Sigmoid colon (tissue), 7 donors: ENCODE data around the gene NEK9. TPM values are rescaled to one million over a fixed set of nuclear protein-coding genes. Genes with fewer than 3 reads are reported as not detected.

Experiments
- DNase-seq: peaks from one replicate; pipeline ENCODE4 v3.0.0-alpha.2; 2019
- H3K27ac ChIP-seq, 4 donors: fragments of 200-600 bp; sonication (generic); one replicate each; pipeline ENCODE4 v1.5.1; 2016 to 2019; ENCODE audit warnings: mild to moderate bottlenecking in 1 of 4
- H3K27me3 ChIP-seq, 3 donors: fragments of 200-600 bp; sonication (generic); one replicate each; pipeline ENCODE4 v1.5.1; 2019; ENCODE audit warnings: mild to moderate bottlenecking in 1 of 3
- H3K36me3 ChIP-seq, 4 donors: fragments of 200-600 bp; sonication (generic); one replicate each; pipeline ENCODE4 v1.5.1; 2016 to 2019
- H3K4me1 ChIP-seq, 4 donors: fragments of 200-600 bp; sonication (generic); one replicate each; pipeline ENCODE4 v1.5.1; 2017 to 2019
- H3K4me3 ChIP-seq, 4 donors: fragments of 200-600 bp; sonication (generic); one replicate each; pipeline ENCODE4 v1.5.1; 2017 to 2019; ENCODE audit warnings: mild to moderate bottlenecking in 2 of 4, moderate library complexity in 1 of 4
- H3K9me3 ChIP-seq, 4 donors: fragments of 200-600 bp in 3 of 4; sonication (generic) in 3 of 4; one replicate each; pipeline versions ENCODE4 v1.5.1 to v1.6.1; 2013 to 2019
- EP300 ChIP-seq, 4 donors: sonication (generic); formaldehyde crosslinking; IDR thresholded peaks; one replicate each; pipeline ENCODE4 v1.6.1; 2017; ENCODE audit warnings: antibody characterized with exemption in 4 of 4
- POLR2A ChIP-seq, 2 donors: fragments of 450-650 bp; IDR thresholded peaks; one replicate each; pipeline ENCODE4 v1.6.1; 2016; ENCODE audit warnings: antibody characterized with exemption in 2 of 2, mild to moderate bottlenecking in 2 of 2, moderate library complexity in 2 of 2
- POLR2AphosphoS5 ChIP-seq, 4 donors: sonication (generic); formaldehyde crosslinking; IDR thresholded peaks; one replicate each; pipeline ENCODE4 v1.6.1; 2017; ENCODE audit warnings: antibody characterized with exemption in 4 of 4
- WGBS, 2 donors: extraction: QIAGEN DNeasy Blood & Tissue Kit; methylation state at CpG; one replicate each; pipeline ENCODE4 v1.1.7; 2013; 5-methylcytosine and 5-hydroxymethylcytosine counted together
- intact Hi-C: fragments of 100-400 bp; cut with DNase I; formaldehyde crosslinking; loops from one replicate; pipeline ENCODE4 v1.15.1; 2023
- polyA plus RNA-seq, 3 donors: library from polyadenylated mRNA; stranded (reverse); fragments of 200-250 nt; gene quantifications; one replicate each; pipeline ENCODE4 v1.2.3, GENCODE V29; 2013
- total RNA-seq, 4 donors: library from RNA; depleted of rRNA; stranded (reverse); fragments of >200 nt; gene quantifications; one replicate each; pipeline ENCODE4 v1.1.0, GENCODE V29; 2016
- TF ChIP-seq, protein P1 (sequence below), 4 experiments: fragments of 450-650 bp in 3 of 4; fragments of 200-600 bp in 1 of 4; IDR thresholded peaks; one replicate each; pipeline ENCODE4 v1.5.1; 2016 to 2019; ENCODE audit warnings: antibody characterized with exemption in 4 of 4, mild to moderate bottlenecking in 3 of 4, moderate library complexity in 2 of 4
- donor health status: healthy with polysubstance abuse.
- donor health status: Bipolar disorder and iron deficiency.
- donor health status: healthy.

Gene NEK9
- total and polyA plus RNA-seq, 7 donors: 9.0 to 66.7 (median 54.4) TPM

DNA sequence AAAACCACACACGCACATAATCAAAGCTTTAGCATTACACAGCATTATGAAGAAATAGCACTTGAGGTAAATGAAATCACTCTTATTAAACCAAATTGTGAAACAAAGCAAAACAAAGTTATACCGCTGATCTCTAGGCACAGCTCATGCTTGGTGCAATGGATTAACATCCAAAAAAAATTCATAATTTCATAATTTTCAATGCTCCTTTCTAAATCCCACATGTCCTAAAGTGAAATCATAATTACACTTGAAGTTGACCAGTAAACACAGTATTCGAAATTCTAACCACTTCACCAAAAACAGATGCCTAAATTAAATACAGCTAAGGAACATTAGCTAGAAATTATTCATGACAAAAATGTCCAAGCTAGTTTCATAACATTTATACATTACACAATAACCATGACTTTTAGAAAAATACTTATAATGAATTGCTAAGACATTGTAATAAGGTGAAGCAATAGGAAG lies 77.1 kb downstream of the NEK9 start:
- DNase-seq: no peak
- intact Hi-C loops: loop anchor here (2.0 to 5.0 kb wide), 2 partner anchors 19 to 33 kb away; partner anchors contain the start of gene ZC2HC1C
- 88 to 91% methylated on average over 3 of the region's 3 CpGs for WGBS, 2 donors
- no peaks in the 10 kb centered on the region for H3K36me3 ChIP-seq
- TF ChIP-seq POLR2AphosphoS5 (IDR thresholded peaks at IDR 0.05) (peak in 2 of 4 donors; percentile 36 to 38), EP300 (IDR thresholded peaks at IDR 0.05) (no peak), POLR2A (IDR thresholded peaks at IDR 0.05) (no peak)
- TF ChIP-seq, protein P1, sequence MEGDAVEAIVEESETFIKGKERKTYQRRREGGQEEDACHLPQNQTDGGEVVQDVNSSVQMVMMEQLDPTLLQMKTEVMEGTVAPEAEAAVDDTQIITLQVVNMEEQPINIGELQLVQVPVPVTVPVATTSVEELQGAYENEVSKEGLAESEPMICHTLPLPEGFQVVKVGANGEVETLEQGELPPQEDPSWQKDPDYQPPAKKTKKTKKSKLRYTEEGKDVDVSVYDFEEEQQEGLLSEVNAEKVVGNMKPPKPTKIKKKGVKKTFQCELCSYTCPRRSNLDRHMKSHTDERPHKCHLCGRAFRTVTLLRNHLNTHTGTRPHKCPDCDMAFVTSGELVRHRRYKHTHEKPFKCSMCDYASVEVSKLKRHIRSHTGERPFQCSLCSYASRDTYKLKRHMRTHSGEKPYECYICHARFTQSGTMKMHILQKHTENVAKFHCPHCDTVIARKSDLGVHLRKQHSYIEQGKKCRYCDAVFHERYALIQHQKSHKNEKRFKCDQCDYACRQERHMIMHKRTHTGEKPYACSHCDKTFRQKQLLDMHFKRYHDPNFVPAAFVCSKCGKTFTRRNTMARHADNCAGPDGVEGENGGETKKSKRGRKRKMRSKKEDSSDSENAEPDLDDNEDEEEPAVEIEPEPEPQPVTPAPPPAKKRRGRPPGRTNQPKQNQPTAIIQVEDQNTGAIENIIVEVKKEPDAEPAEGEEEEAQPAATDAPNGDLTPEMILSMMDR (IDR thresholded peaks at IDR 0.05): no peak
- peaks cover 0 to 38% (median 22%) of the 10 kb centered on the region in 4 donors for H3K4me1 ChIP-seq
- H3K4me3 ChIP-seq: no peak overlapping the region
- peak overlapping the region; percentile 41 to 93 (median 88) for H3K27ac ChIP-seq
- H3K27me3 ChIP-seq: no peaks in the 10 kb centered on the region
- no peaks in the 10 kb centered on the region for H3K9me3 ChIP-seq

DNA sequence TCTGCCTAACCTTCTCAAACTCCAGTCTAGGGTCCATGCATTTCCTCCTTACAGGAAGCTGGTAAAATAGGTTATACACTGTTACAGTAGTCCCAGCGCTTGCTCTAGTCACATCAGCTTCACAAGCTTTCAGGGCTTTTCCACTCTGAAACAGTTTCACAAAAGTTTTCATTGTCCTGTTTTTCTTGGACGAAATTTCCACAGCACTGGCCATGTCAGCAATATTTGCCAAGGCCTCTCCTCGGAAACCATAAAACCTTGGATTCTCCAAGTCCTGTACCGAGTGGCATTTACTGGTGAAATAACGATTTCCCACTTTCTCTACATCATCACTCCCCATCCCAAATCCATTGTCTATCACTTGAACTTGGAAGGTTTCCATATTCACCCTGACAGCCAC lies 77.7 kb downstream of the NEK9 start:
- H3K4me3 ChIP-seq: no peak overlapping the region
- 92 to 94% methylated on average over 5 of the region's 5 CpGs for WGBS, 2 donors
- H3K9me3 ChIP-seq: no peaks in the 10 kb centered on the region
- DNase-seq: no peak
- TF ChIP-seq, protein P1 (IDR thresholded peaks at IDR 0.05): no peak
- no peak for TF ChIP-seq POLR2A (IDR thresholded peaks at IDR 0.05)
- TF ChIP-seq EP300 (IDR thresholded peaks at IDR 0.05): no peak
- TF ChIP-seq POLR2AphosphoS5 (IDR thresholded peaks at IDR 0.05): no peak
- intact Hi-C loops: loop anchor here (5.0 kb wide), 1 partner anchor 33 kb away; no protein-coding TSS in a partner anchor
- H3K4me1 ChIP-seq: peaks cover 0 to 44% (median 28%) of the 10 kb centered on the region in 4 donors
- H3K36me3 ChIP-seq: no peaks in the 10 kb centered on the region
- peak overlapping the region; percentile 19 to 93 (median 41) for H3K27ac ChIP-seq
- no peaks in the 10 kb centered on the region for H3K27me3 ChIP-seq

DNA sequence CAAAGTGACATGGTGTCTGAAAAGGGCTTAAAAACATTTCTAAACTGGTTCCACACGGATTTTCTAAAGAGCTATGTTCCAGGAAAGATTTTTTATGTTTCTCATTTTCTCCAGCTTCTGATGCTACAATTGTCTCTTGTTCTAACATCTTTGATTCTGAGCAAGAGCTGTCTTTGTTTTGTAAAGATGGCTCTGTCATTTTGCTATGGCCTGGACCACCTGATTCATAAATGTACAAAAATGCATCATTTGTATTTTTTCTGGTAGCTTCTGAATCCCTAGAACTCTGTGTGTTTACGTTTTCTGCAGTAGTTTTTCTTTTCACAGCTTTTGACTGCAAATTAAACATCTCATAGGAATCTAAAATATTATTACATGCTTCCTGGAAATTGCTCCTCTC lies 78.7 kb downstream of the NEK9 start:
- no peaks in the 10 kb centered on the region for H3K9me3 ChIP-seq
- no peak for DNase-seq
- H3K4me1 ChIP-seq: peaks cover 0 to 47% (median 29%) of the 10 kb centered on the region in 4 donors
- TF ChIP-seq EP300 (IDR thresholded peaks at IDR 0.05): no peak
- TF ChIP-seq POLR2A (IDR thresholded peaks at IDR 0.05): no peak
- no peak for TF ChIP-seq POLR2AphosphoS5 (IDR thresholded peaks at IDR 0.05)
- TF ChIP-seq, protein P1 (IDR thresholded peaks at IDR 0.05): no peak
- peak overlapping the region in 1 of 4 donors; percentile 93 for H3K27ac ChIP-seq
- no peaks in the 10 kb centered on the region for H3K27me3 ChIP-seq
- peaks cover 0 to 3% (median 0%) of the 10 kb centered on the region in 4 donors for H3K36me3 ChIP-seq
- no peak overlapping the region for H3K4me3 ChIP-seq
- intact Hi-C loops: loop anchor here (5.0 kb wide), 1 partner anchor 34 kb away; no protein-coding TSS in a partner anchor
- 87 to 90% methylated on average over 2 of the region's 2 CpGs for WGBS, 2 donors

DNA sequence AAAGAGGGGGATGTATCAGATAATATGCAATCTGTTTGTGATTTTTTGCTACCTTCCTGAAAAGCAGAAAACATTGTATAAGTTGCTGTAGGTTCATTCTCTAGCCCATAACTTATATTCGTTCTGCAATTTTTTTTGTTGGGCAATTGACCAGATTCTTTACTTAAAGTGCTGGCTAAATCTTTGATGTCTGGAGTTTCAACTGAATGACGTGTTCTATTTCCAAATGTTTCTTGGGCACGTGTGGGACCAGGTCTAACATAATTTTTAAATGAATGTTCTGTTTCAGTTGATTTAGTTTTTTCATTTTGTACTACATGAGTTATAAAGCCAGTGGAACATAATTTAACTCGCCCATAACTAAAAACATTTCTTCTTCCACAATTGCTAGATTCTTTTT lies 79.3 kb downstream of the NEK9 start:
- intact Hi-C loops: loop anchor here (5.0 kb wide), 1 partner anchor 35 kb away; no protein-coding TSS in a partner anchor
- Histone ChIP-seq H3K27me3 (no peaks in the 10 kb centered on the region), H3K9me3 (no peaks in the 10 kb centered on the region), H3K4me1 (peaks cover 0 to 47% (median 29%) of the 10 kb centered on the region in 4 donors), H3K27ac (no peak overlapping the region), H3K36me3 (peaks cover 0 to 6% (median 0%) of the 10 kb centered on the region in 4 donors), H3K4me3 (no peak overlapping the region)
- no peak for DNase-seq
- 95 to 98% methylated on average over 4 of the region's 4 CpGs for WGBS, 2 donors
- TF ChIP-seq POLR2AphosphoS5 (IDR thresholded peaks at IDR 0.05) (no peak), EP300 (IDR thresholded peaks at IDR 0.05) (no peak), POLR2A (IDR thresholded peaks at IDR 0.05) (no peak)
- TF ChIP-seq, protein P1 (IDR thresholded peaks at IDR 0.05): no peak
